Activated CD4-positive, alpha-beta T cell treated with anti-CD3 and anti-CD28 coated beads for 36 hours (primary cell): ENCODE measurements around the gene TUBB1. TPM values are rescaled to one million over a fixed set of nuclear protein-coding genes. Genes with fewer than 3 reads are reported as not detected.
A peak's percentile ranks its signal among the peaks of the same experiment; 100 is the strongest.
"Not testable (repeated sequence)": the region's sequence is repeated elsewhere in the genome, so short reads cannot be mapped to it uniquely, and the experiment has no call there.

Experiments
- ATAC-seq: fragments of 200-7000 bp; cut with Tn5 transposase; one replicate; pipeline ENCODE4 v1.10.0; 2021; ENCODE audit warnings: mild to moderate bottlenecking, moderate library complexity
- CTCF ChIA-PET: fragments of 350-600 bp; sonication (Branson Sonifier 250); formaldehyde crosslinking; loops from one replicate; lab custom pipeline; 2021; ENCODE audit warnings: antibody characterized with exemption; lab: Charles Lee
- POLR2A ChIA-PET: fragments of 350-600 bp; sonication (Branson Sonifier 250); formaldehyde crosslinking; loops from one replicate; lab custom pipeline; 2021; ENCODE audit warnings: antibody characterized with exemption, inconsistent platforms; lab: Charles Lee
- DNase-seq: peaks from one replicate; pipeline ENCODE4 v3.0.0-alpha.2; 2020
- H3K27ac Mint-ChIP-seq: one replicate; pipeline ENCODE4 v1.8.0; 2021; ENCODE audit warnings: mixed read lengths
- H3K27me3 Mint-ChIP-seq: one replicate; pipeline ENCODE4 v1.8.0; 2021; ENCODE audit warnings: mixed read lengths
- H3K36me3 Mint-ChIP-seq: one replicate; pipeline ENCODE4 v1.8.0; 2021; ENCODE audit warnings: low read depth, mixed read lengths
- H3K4me1 Mint-ChIP-seq: one replicate; pipeline ENCODE4 v1.8.0; 2021; ENCODE audit warnings: mixed read lengths
- H3K4me3 Mint-ChIP-seq: one replicate; pipeline ENCODE4 v1.8.0; 2021; ENCODE audit warnings: mild to moderate bottlenecking, moderate library complexity, mixed read lengths
- H3K9me3 Mint-ChIP-seq: one replicate; pipeline ENCODE4 v1.8.0; 2021; ENCODE audit warnings: low read depth, mixed read lengths
- intact Hi-C, 2 experiments: fragments of 100-400 bp; cut with DNase I in 1 of 2; cut with micrococcal nuclease in 1 of 2; formaldehyde crosslinking; loops; one replicate each; pipeline versions ENCODE4 v1.14.2 to v1.15.1; 2022 to 2024; cut with DNase I, micrococcal nuclease
- total RNA-seq, 2 experiments: library from RNA; stranded (reverse); gene quantifications; one replicate each; pipeline ENCODE4 v1.2.3, GENCODE V29; 2021

TUBB1 gene
- total RNA-seq, 2 experiments from 2014 or later, result not detected

DNA sequence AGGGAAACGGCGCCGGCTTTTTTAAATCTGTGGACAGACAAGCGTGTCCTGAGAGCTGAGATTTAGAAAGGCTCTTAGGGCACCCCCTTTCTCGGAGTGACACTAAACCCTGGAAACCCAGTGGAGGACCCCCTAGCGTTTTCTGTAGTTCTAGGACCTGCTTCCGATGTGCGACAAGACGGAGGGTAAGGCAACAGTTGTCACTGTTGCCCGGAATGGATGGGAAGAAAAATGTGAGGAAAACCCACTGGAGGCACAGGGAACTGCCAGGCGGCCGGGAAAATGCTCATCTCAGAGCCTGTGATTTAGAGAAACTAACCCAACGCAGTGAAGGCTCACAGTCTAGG, 13.5 kb downstream of the TUBB1 start:
- H3K4me3 Mint-ChIP-seq, result peak overlapping the region; percentile 87
- H3K36me3 Mint-ChIP-seq, result peaks cover 70% of the 10 kb centered on the region
- no peak for ATAC-seq
- ChIA-PET POLR2A (interaction anchor here (0.5 to 1.7 kb wide), 16 partner anchors 8 to 674 kb away, joined by 3 to 16 read pairs (median 3); partner anchors contain the start of genes NELFCD and PRELID3B), CTCF (interaction anchor here (1.2 to 1.4 kb wide), 3 partner anchors 11 to 189 kb away, joined by 3 to 6 read pairs (median 4); no protein-coding TSS in a partner anchor)
- DNase-seq, result no peak
- peaks cover 73% of the 10 kb centered on the region for H3K4me1 Mint-ChIP-seq
- H3K9me3 Mint-ChIP-seq, result no peaks in the 10 kb centered on the region
- H3K27ac Mint-ChIP-seq, result peak overlapping the region; percentile 94
- no peaks in the 10 kb centered on the region for H3K27me3 Mint-ChIP-seq
- intact Hi-C loops, result loop anchor here (1.0 to 5.0 kb wide), 15 partner anchors 10 to 1640 kb away; partner anchors contain the start of genes NELFCD (in 2 of the 2), PRELID3B (in 2 of the 2), CTSZ (in 1 of the 2) and RAB22A (in 1 of the 2)

DNA sequence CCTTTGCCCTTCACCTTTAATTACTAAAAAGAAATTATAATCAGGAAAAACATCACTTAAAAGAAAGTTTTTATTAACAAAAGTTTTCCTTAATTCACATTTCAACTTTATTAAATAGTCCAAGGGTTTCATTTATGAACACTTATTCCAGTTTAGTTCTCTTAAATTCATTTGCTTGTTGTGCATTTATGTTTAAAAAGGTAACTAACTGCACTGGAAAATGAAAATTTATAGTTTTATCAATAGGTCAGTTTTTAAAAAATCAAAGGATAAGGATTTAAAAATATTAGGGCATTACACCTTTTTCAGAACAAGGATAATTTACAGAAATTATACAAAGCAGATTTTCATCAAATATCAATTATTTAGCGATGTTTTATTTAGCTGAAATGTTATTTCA, 13.9 kb downstream of the TUBB1 start:
- DNase-seq (no peak), ATAC-seq (no peak)
- peaks cover 70% of the 10 kb centered on the region for H3K36me3 Mint-ChIP-seq
- peak overlapping the region; percentile 94 for H3K27ac Mint-ChIP-seq
- intact Hi-C loops, result loop anchor here (2.0 to 5.0 kb wide), 7 partner anchors 39 to 1641 kb away; partner anchors contain the start of genes NELFCD (in 1 of the 2) and RBM38 (in 1 of the 2)
- CTCF ChIA-PET, result interaction anchor here (1.2 to 1.7 kb wide), 2 partner anchors 11 to 382 kb away, joined by 4 to 6 read pairs; partner anchors contain the start of gene STX16
- no peaks in the 10 kb centered on the region for H3K27me3 Mint-ChIP-seq
- POLR2A ChIA-PET, result interaction anchor here (0.6 to 1.5 kb wide), 3 partner anchors 10 to 381 kb away, joined by 3 to 16 read pairs (median 4); partner anchors contain the start of gene PRELID3B
- H3K4me3 Mint-ChIP-seq, result peak overlapping the region; percentile 87
- H3K4me1 Mint-ChIP-seq, result peaks cover 73% of the 10 kb centered on the region
- H3K9me3 Mint-ChIP-seq, result no peaks in the 10 kb centered on the region

DNA sequence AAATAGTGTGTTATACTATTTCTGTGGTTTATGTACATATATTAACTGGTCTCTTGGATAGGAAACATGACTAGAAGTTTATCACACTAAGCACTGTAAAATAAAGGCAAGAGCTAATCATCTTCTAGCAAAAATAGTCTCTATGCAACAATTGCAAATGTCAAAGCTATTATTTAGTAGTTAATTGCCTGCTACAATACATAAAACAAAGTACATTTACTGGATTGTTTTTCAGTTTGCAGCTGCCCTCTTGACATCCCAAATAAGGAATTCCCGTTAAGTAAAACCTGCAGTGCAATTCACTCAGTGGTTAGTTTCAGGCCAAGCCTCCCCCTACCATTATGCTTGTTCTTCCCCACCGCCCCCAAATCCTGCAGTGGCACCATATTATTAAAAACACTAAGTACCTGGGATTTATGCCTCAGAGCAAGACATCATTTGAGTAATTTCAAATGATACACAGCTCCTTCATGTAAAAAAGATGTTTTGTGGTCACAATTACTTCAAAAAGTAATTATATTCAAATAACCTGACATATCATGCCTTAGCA, 14.5 kb downstream of the TUBB1 start:
- Mint-ChIP-seq H3K27ac (peak overlapping the region; percentile 34), H3K4me1 (peaks cover 69% of the 10 kb centered on the region), H3K4me3 (peak overlapping the region; percentile 3), H3K9me3 (no peaks in the 10 kb centered on the region), H3K27me3 (no peaks in the 10 kb centered on the region), H3K36me3 (peaks cover 65% of the 10 kb centered on the region)
- DNase-seq, result no peak
- ChIA-PET POLR2A (interaction anchor here (0.6 to 0.7 kb wide), 2 partner anchors 12 to 90 kb away, joined by 4 to 5 read pairs; no protein-coding TSS in a partner anchor), CTCF (interaction anchor here (0.7 to 2.0 kb wide), 6 partner anchors 8 to 383 kb away, joined by 3 to 5 read pairs (median 4); partner anchors contain the start of gene STX16)
- intact Hi-C loops, result loop anchor here (2.0 to 5.0 kb wide), 7 partner anchors 39 to 1641 kb away; partner anchors contain the start of genes NELFCD (in 1 of the 2) and RBM38 (in 1 of the 2)
- no peak for ATAC-seq

DNA sequence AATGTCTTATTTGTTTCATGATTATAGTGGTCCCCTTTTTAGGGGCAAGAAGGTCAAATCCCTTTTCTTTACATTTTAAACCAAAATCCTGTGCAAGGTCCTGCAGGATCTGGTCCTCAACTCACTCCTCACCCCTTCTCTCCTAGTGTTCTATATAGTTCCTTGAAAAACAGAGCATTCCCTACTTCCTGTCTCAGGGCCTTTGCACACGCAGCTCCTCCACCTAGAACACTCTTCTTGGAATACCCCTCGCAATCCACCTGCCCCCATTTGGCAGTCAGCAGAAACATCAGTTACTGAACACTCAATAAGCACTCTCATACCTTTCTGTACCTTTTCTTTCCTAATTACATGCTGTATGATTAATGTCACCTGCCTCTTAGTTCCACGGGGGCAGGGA, 16.2 kb downstream of the TUBB1 start:
- no peak overlapping the region for H3K4me3 Mint-ChIP-seq
- ATAC-seq (no peak), DNase-seq (no peak)
- H3K27ac Mint-ChIP-seq, result peak overlapping the region; percentile 49
- ChIA-PET POLR2A (no interaction called here), CTCF (interaction anchor here (2.0 kb wide), 1 partner anchor 172 kb away, joined by 5 read pairs; no protein-coding TSS in a partner anchor)
- intact Hi-C loops, result no loop called here
- H3K9me3 Mint-ChIP-seq, result no peaks in the 10 kb centered on the region
- H3K27me3 Mint-ChIP-seq, result no peaks in the 10 kb centered on the region
- peaks cover 61% of the 10 kb centered on the region for H3K36me3 Mint-ChIP-seq
- H3K4me1 Mint-ChIP-seq, result peaks cover 68% of the 10 kb centered on the region

DNA sequence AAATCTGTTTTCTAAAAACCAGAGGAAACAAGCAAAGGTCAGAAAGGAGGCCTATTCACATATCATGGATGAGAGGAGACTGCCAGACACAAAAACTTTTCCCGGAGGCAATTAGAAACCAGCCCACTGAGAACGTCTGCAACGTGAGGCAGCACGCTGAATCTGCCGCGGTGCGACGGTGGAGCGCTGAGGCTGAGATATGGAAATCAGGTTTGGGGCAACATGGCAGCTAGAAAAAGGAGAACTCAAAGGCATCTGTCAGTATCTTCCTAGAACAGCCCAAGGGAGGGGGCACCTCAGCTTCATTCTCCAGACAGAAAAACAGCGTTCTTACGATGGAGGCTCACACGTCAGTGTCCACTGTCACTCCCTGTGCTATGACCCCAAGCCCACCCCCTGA, 18.2 kb downstream of the TUBB1 start:
- peaks cover 69% of the 10 kb centered on the region for H3K4me1 Mint-ChIP-seq
- H3K4me3 Mint-ChIP-seq, result no peak overlapping the region
- no peak for DNase-seq
- intact Hi-C loops, result no loop called here
- ATAC-seq, result no peak
- CTCF ChIA-PET, result interaction anchor here (0.9 kb wide), 1 partner anchor 9 kb away, joined by 3 read pairs; no protein-coding TSS in a partner anchor
- H3K36me3 Mint-ChIP-seq, result peaks cover 59% of the 10 kb centered on the region
- H3K9me3 Mint-ChIP-seq, result no peaks in the 10 kb centered on the region
- POLR2A ChIA-PET, result no interaction called here
- peak overlapping the region; percentile 84 for H3K27ac Mint-ChIP-seq
- H3K27me3 Mint-ChIP-seq, result no peaks in the 10 kb centered on the region

DNA sequence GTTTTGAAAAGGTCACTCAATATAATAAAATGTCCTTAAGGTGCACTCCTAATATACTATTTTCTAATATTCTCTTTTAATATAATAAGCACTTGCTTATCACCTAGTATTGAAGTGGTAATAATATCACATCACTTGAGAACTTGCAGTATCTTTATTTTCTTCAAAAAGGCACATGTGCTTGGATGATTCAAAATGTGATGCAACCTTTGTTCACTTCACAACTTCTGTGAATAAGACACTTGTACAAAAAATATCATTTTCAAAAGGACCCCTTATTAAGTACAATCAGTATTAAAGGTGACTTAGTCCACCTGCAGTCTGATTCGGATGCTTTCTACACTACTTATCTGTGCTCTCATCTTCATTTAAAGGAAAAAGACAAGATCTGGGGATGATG, 20.0 kb downstream of the TUBB1 start:
- Mint-ChIP-seq H3K36me3 (peaks cover 52% of the 10 kb centered on the region), H3K4me3 (peak overlapping the region; percentile 90), H3K27ac (peak overlapping the region; percentile 94), H3K9me3 (no peaks in the 10 kb centered on the region), H3K27me3 (no peaks in the 10 kb centered on the region), H3K4me1 (peaks cover 68% of the 10 kb centered on the region)
- no peak for ATAC-seq
- ChIA-PET POLR2A (no interaction called here), CTCF (no interaction called here)
- intact Hi-C loops, result no loop called here
- DNase-seq, result no peak

DNA sequence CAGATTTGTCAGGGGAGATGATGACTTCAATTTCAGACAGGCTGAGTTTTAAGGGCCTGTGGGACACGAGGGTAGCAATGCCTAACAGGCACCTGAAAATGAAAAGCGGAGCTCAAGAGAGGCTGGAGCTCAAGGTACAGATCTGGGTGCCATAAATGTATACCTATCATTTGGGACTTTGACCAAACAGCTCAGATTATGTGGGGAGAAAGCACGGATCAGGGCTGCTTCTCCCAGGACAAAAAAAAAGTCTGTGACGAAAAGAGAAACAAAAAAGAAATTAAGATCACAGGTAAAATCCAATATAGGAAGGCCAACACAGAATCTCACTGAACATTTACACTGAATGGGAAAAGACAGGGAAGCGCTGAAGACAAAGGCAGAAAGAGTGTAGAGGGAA, 21.4 kb downstream of the TUBB1 start:
- H3K4me3 Mint-ChIP-seq, result peak overlapping the region; percentile 90
- H3K36me3 Mint-ChIP-seq, result peaks cover 43% of the 10 kb centered on the region
- CTCF ChIA-PET, result interaction anchor here (0.7 to 1.0 kb wide), 3 partner anchors 58 to 171 kb away, joined by 3 to 4 read pairs (median 3); no protein-coding TSS in a partner anchor
- H3K27ac Mint-ChIP-seq, result peak overlapping the region; percentile 94
- H3K9me3 Mint-ChIP-seq, result no peaks in the 10 kb centered on the region
- H3K4me1 Mint-ChIP-seq, result peaks cover 60% of the 10 kb centered on the region
- POLR2A ChIA-PET, result interaction anchor here (1.0 kb wide), 1 partner anchor 8 kb away, joined by 3 read pairs; the partner anchor contains the start of gene ATP5F1E
- ATAC-seq (no peak), DNase-seq (no peak)
- intact Hi-C loops, result no loop called here
- no peaks in the 10 kb centered on the region for H3K27me3 Mint-ChIP-seq

DNA sequence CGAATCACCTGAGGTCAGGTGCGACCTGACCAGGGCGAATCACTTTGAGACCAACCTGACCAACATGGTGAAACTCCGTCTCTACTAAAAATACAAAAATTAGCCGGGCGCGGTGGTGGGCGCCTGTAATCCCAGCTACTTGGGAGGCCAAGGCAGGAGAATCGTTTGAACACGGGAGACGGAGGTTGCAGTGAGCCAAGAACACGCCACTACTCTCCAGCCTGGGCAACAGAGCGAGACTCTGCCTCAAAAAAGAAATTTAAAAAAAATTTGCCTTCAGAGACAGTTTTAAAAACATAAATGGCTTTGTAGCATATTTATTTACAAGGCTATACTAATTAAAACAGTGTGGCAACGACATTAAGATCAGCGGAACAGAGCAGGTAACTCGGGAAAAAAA, 22.3 kb downstream of the TUBB1 start:
- intact Hi-C loops, result not testable (repeated sequence)
- H3K27ac Mint-ChIP-seq, result peak overlapping the region; percentile 94

DNA sequence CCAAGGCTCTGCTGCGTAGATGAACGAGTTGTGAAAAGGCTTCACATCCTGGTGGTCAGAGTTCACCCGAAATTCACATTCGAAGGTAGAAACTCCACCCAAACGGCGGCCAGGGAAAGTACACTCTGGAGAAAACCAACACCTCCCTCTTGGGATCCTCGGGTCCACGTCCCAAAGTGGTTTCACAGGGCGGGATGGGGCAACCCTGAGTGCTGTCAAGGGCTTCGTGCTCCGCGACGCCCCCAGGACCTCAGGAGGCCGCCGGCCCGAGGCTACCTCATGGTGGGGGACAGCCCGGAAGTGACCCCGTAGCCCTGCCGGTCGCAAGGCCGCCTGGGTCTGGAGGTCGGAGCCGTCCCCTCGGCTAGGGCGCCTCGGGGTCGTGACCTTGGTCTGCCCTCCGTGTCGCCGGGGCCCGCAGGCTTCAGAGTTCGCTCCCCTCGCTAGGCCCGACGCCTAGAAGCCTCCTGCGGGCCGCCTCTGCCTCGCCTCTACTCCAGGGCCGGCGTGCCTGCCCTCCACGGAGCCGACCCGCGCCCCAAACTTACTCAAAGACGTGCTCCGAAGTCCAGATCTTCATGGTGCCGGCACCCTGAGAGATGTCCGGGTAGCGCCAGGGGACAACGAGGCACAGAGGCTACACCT, 23.0 kb downstream of the TUBB1 start, which contains the start of gene PRELID3B:
PRELID3B (minus strand) TSS at position 636 of the 645 bp plus-strand sequence; CDS start at position 580, 56 bp downstream.
- H3K36me3 Mint-ChIP-seq, result peaks cover 29% of the 10 kb centered on the region
- no peaks in the 10 kb centered on the region for H3K9me3 Mint-ChIP-seq
- H3K27me3 Mint-ChIP-seq, result no peaks in the 10 kb centered on the region
- ChIA-PET POLR2A (interaction anchor here (2.4 kb wide), 1 partner anchor 10 kb away, joined by 16 read pairs; the partner anchor contains the start of gene ATP5F1E), CTCF (interaction anchor here (0.6 to 1.0 kb wide), 3 partner anchors 8 to 159 kb away, joined by 3 to 4 read pairs (median 3); partner anchors contain the start of gene ATP5F1E)
- ATAC-seq (peak; percentile 36), DNase-seq (no peak)
- H3K27ac Mint-ChIP-seq, result peak within 1 kb of the TSS; percentile 94
- H3K4me1 Mint-ChIP-seq, result peaks cover 50% of the 10 kb centered on the region
- intact Hi-C loops, result loop anchor here (1.0 to 2.0 kb wide), 4 partner anchors 10 to 149 kb away; partner anchors contain the start of genes ATP5F1E (in 2 of the 2) and NELFCD (in 2 of the 2)
- H3K4me3 Mint-ChIP-seq, result peak within 1 kb of the TSS; percentile 90

More for the DNA sequence above, 22.3 kb downstream of the TUBB1 start:
- Mint-ChIP-seq H3K4me3 (peak overlapping the region; percentile 90), H3K36me3 (peaks cover 37% of the 10 kb centered on the region), H3K4me1 (peaks cover 53% of the 10 kb centered on the region)
- ChIA-PET POLR2A (interaction anchor here (0.6 to 2.4 kb wide), 2 partner anchors 9 to 124 kb away, joined by 4 to 16 read pairs; partner anchors contain the start of gene ATP5F1E), CTCF (interaction anchor here (0.8 to 1.0 kb wide), 3 partner anchors 8 to 158 kb away, joined by 3 to 4 read pairs (median 3); no protein-coding TSS in a partner anchor)
- not testable (repeated sequence) for ATAC-seq, DNase-seq, H3K9me3 Mint-ChIP-seq, H3K27me3 Mint-ChIP-seq

DNA sequence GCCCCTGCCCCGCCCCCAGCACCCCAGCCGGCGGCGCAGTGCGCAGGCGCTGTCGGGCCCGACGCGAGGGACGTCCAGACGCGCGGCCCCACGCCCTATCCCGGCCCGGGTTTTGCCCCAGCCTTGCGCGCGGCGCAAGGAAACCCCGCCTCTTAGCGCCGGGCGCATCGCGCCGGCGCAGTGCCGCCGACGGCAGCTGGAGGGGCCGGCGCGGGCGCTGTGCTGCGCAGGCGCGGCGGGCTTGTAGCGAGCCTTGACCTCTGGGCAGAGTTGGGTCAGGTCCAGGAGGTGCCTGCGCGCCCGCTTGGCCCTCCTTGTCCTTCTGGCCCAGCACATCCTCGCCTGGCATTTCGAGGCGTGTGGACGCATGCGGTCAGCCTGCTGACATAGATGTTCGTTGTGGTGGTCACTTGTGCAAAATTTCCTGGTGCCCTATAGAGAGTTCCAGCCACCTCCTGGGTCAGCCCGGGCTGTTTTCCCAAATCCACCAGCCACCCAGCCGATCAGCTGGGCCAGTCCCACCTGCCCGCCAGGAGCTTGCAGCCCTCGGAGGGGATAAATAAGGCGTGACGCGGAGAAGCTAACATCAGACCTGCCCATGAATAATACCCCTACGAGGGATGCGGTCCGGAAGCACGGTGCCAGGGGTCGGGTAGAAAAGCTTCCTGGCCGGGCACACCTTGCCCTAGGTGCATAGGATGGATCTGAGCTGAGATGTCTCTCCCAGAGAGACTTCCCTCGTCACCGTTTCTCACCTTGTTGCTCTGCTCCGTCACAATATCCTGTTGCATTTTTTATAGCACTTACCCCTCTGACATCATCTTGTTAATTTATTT, 23.8 kb downstream of the TUBB1 start:
- ChIA-PET CTCF (interaction anchor here (0.8 to 2.0 kb wide), 6 partner anchors 11 to 178 kb away, joined by 3 to 6 read pairs (median 4); partner anchors contain the start of gene ATP5F1E), POLR2A (interaction anchor here (2.4 kb wide), 1 partner anchor 11 kb away, joined by 16 read pairs; the partner anchor contains the start of gene ATP5F1E)
- ATAC-seq, result peak; percentile 97
- intact Hi-C loops, result loop anchor here (1.0 to 2.0 kb wide), 4 partner anchors 11 to 150 kb away; partner anchors contain the start of genes ATP5F1E (in 2 of the 2) and NELFCD (in 2 of the 2)
- Mint-ChIP-seq H3K4me1 (peaks cover 48% of the 10 kb centered on the region), H3K9me3 (no peaks in the 10 kb centered on the region), H3K27ac (peak overlapping the region; percentile 89), H3K27me3 (no peaks in the 10 kb centered on the region), H3K4me3 (peak overlapping the region; percentile 90), H3K36me3 (peaks cover 22% of the 10 kb centered on the region)
- peak; percentile 97 for DNase-seq
